AG04449 (cell line): ENCODE results near the gene FRMD1.

Source experiments
- CTCF ChIA-PET: fragments of 350-600 bp; formaldehyde crosslinking; extraction: SDS; loops from one replicate; lab custom pipeline; 2021; ENCODE audit warnings: antibody characterized with exemption; lab: Yijun Ruan, JAX
- POLR2A ChIA-PET: fragments of 400-600, 350-600 bp; formaldehyde crosslinking; extraction: SDS; loops from one replicate; lab custom pipeline; 2020; ENCODE audit warnings: antibody characterized with exemption, inconsistent platforms; lab: Yijun Ruan, JAX
- DNase-seq: peaks from one replicate; pipeline ENCODE4 v3.0.0-alpha.2; 2010; ENCODE audit warnings: low read depth, low spot score
- H3K4me3 ChIP-seq: 2 replicates; pipeline ENCODE4 v1.5.1; 2011; ENCODE audit warnings: low read depth, mild to moderate bottlenecking, control low read depth, low read length
- CTCF ChIP-seq: IDR thresholded peaks from one replicate; pipeline ENCODE4 v1.5.1; 2011; ENCODE audit warnings: mild to moderate bottlenecking, moderate library complexity, low read length, control low read depth, inconsistent platforms; ENCODE audit not compliant: insufficient read depth; ENCODE audit errors: missing control alignments

FRMD1 gene

GRCh38 chr6:168035661-168036545 is 43.1 kb downstream of the FRMD1 start:
- H3K4me3 ChIP-seq = peak overlapping the region; percentile 56
- no peak for DNase-seq
- CTCF ChIA-PET = no interaction called here
- POLR2A ChIA-PET = no interaction called here
- TF ChIP-seq CTCF = no peak

GRCh38 chr6:168035098-168035660 is 43.8 kb downstream of the FRMD1 start:
- CTCF ChIA-PET = no interaction called here
- no peak for TF ChIP-seq CTCF
- no peak for DNase-seq
- POLR2A ChIA-PET = no interaction called here
- peak overlapping the region; percentile 56 for H3K4me3 ChIP-seq

DNA sequence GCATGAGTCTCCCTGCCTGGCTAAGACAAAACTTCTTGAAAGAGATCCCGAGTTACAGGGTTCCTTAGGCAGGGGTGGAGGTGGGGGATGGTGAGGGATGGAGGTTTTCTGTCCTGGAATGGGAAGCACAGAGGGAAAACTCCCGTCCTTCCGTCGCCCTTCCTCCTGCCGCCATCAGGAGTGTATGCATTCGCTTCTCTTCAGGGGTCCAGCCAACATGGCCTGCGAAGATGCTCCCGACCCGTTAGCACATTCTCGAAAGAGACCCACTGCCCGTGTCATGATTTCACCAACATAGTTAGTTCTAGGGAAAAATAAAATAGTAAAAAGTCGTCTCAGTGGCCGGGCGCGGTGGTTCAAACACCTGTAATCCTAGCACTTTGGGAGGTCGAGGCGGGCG is 44.5 kb downstream of the FRMD1 start:
- ChIA-PET POLR2A (no interaction called here), CTCF (no interaction called here)
- no peak overlapping the region for H3K4me3 ChIP-seq
- no peak for TF ChIP-seq CTCF
- DNase-seq = no peak

DNA sequence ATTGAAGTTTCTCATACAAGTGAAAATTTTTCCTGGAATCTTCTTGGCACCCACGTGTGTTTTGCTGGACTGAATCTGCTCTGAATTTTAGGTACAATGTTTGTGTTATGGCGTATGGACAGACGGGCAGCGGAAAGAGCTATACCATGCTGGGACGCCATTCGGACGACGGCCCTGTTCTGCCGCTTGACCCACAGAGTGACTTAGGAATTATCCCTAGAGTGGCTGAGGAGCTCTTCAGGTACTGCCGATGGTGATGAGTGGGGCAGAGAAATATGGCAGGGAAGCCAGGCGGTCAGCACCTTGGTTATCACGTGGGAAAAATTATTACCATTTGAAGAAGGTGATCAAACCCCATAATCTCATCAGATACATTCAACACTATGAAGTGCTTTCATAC is 45.2 kb downstream of the FRMD1 start:
- no peak for DNase-seq
- ChIA-PET POLR2A (no interaction called here), CTCF (interaction anchor here (1.0 to 1.1 kb wide), 2 partner anchors 13 to 18 kb away, joined by 3 read pairs; no protein-coding TSS in a partner anchor)
- no peak for TF ChIP-seq CTCF
- no peak overlapping the region for H3K4me3 ChIP-seq

DNA sequence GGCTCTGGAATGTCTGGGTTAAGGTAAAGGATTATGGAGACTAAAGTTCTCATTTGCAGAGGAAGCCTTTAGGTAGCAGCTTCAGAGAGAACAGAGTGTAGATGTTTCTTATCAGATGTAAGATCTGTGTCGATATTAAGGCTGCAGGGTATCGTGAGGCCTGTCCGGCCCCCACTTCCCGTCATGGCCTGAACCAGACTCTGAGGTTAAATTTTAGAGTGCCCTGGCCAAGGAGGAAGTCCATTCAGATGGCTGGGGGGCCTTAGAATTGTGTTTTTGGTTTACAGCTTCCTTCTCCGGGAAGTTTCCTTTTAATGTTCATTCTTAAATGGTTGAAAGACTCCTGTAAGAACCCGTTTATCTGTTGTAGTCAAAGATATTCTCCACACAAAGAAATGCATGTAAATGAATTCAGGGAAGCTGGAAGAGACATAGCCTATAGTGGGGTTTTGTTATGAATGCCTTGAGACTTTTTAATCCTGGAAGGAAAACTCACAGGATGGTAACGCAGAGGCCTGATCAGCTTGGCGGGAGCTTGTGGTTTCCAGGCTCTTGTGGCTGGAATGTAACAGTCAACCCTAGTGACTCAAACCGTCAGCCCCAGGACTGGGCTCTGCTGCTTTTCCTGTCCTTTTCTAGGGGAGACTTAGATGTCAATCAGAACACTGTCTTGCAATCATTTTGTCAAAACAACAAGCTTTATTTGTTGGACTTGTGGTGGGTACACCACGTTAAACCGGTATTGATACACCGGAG is 46.8 kb downstream of the FRMD1 start:
- no peak overlapping the region for H3K4me3 ChIP-seq
- ChIA-PET POLR2A (no interaction called here), CTCF (interaction anchor here (0.7 to 1.2 kb wide), 4 partner anchors 12 to 69 kb away, joined by 3 to 5 read pairs (median 3); no protein-coding TSS in a partner anchor)
- DNase-seq = peak; percentile 51
- TF ChIP-seq CTCF = peak; percentile 69
